GM18909 (cell line): Measurements from ENCODE around the gene RUFY2.
A peak's percentile ranks its signal among the peaks of the same experiment; 100 is the strongest.
"Not testable (repeated sequence)": the region's sequence is repeated elsewhere in the genome, so short reads cannot be mapped to it uniquely, and the experiment has no call there.

ENCODE experiments used
- ATAC-seq: cut with Tn5 transposase; IDR thresholded peaks from one replicate; pipeline ENCODE4 v1.9.1; 2021; ENCODE audit warnings: mild to moderate bottlenecking; ENCODE audit not compliant: unreplicated experiment, poor library complexity

The RUFY2 gene

GRCh38 chr10:68330852-68331454 is 76.1 kb downstream of the RUFY2 start:
- no peak for ATAC-seq

GRCh38 chr10:68329506-68329861 is 77.6 kb downstream of the RUFY2 start:
- no peak for ATAC-seq

- ATAC-seq, result no peak
Measured at GRCh38 chr10:68327889-68328786, 78.9 kb downstream of the RUFY2 start.

GRCh38 chr10:68324396-68324795 is 82.7 kb downstream of the RUFY2 start:
- ATAC-seq, result not testable (repeated sequence)

GRCh38 chr10:68318331-68319059 is 88.6 kb downstream of the RUFY2 start:
- no peak for ATAC-seq

- no peak for ATAC-seq
Measured at GRCh38 chr10:68315582-68315981, 91.5 kb downstream of the RUFY2 start.

- ATAC-seq, result not testable (repeated sequence)
Measured at GRCh38 chr10:68314930-68315329, 92.1 kb downstream of the RUFY2 start.

GRCh38 chr10:68310531-68310930 is 96.5 kb downstream of the RUFY2 start:
- ATAC-seq, result no peak

- ATAC-seq, result no peak
Measured at GRCh38 chr10:68305854-68306253, 101.2 kb downstream of the RUFY2 start.

GRCh38 chr10:68303849-68304412 is 103.1 kb downstream of the RUFY2 start:
- no peak for ATAC-seq

- ATAC-seq, result no peak
Measured at GRCh38 chr10:68302871-68303270, 104.2 kb downstream of the RUFY2 start.

- peak; percentile 4 for ATAC-seq
Measured at GRCh38 chr10:68302503-68302823, 104.6 kb downstream of the RUFY2 start.

GRCh38 chr10:68301790-68302502 is 105.1 kb downstream of the RUFY2 start:
- peak; percentile 56 for ATAC-seq

- ATAC-seq, result no peak
Measured at GRCh38 chr10:68301301-68301700, 105.8 kb downstream of the RUFY2 start.

GRCh38 chr10:68296843-68297663 is 110.0 kb downstream of the RUFY2 start:
- ATAC-seq, result no peak
